ENCODE measurements around the gene LDHA. TPM values are rescaled to one million over a fixed set of nuclear protein-coding genes. Genes with fewer than 3 reads are reported as not detected.

The LDHA gene
- total RNA-seq, 1 experiment from 2014 or later = 739 TPM

GRCh38 chr11:18379201-18379600, 15.2 kb upstream of the LDHA start:
- Mint-ChIP-seq H3K9me3 (ENCODE audit: unreplicated experiment) (no peaks in the 10 kb centered on the region), H3K4me1 (ENCODE audit: insufficient read depth, unreplicated experiment) (peaks cover 18% of the 10 kb centered on the region), H3K4me3 (ENCODE audit: unreplicated experiment) (no peak overlapping the region), H3K36me3 (ENCODE audit: insufficient read depth, unreplicated experiment) (no peaks in the 10 kb centered on the region), H3K27me3 (ENCODE audit: insufficient read depth, unreplicated experiment) (no peaks in the 10 kb centered on the region), H3K27ac (ENCODE audit: low read depth, unreplicated experiment) (no peak overlapping the region)
- POLR2A ChIA-PET = interaction anchor here (1.8 kb wide), 1 partner anchor 16 kb away, joined by 8 read pairs; no protein-coding TSS in a partner anchor
- no peak for TF ChIP-seq CTCF (IDR thresholded peaks at IDR 0.05; ENCODE audit: unreplicated experiment)
- no peak for DNase-seq (ENCODE audit: unreplicated experiment)
- no TSS peak for BruUV-seq (replicated peaks)
- CTCF ChIA-PET = no interaction called here
- intact Hi-C loops (cut with micrococcal nuclease) = loop anchor here (5.0 kb wide), 1 partner anchor 262 kb away; no protein-coding TSS in a partner anchor

GRCh38 chr11:18383388-18384156, 10.8 kb upstream of the LDHA start:
- Mint-ChIP-seq H3K27me3 (ENCODE audit: insufficient read depth, unreplicated experiment) (no peaks in the 10 kb centered on the region), H3K27ac (ENCODE audit: low read depth, unreplicated experiment) (peak overlapping the region; percentile 96), H3K9me3 (ENCODE audit: unreplicated experiment) (no peaks in the 10 kb centered on the region), H3K4me3 (ENCODE audit: unreplicated experiment) (peak overlapping the region; percentile 40), H3K36me3 (ENCODE audit: insufficient read depth, unreplicated experiment) (no peaks in the 10 kb centered on the region), H3K4me1 (ENCODE audit: insufficient read depth, unreplicated experiment) (peaks cover 21% of the 10 kb centered on the region)
- POLR2A ChIA-PET = interaction anchor here (0.6 to 6.7 kb wide), 26 partner anchors 11 to 336 kb away, joined by 3 to 331 read pairs (median 4); partner anchors contain the start of genes GTF2H1, HPS5, LDHA and SAAL1
- intact Hi-C loops (cut with micrococcal nuclease) = loop anchor here (1.0 kb wide), 1 partner anchor 11 kb away; the partner anchor contains the start of gene LDHA
- BruUV-seq (replicated peaks) = TSS peak; percentile 63
- DNase-seq (ENCODE audit: unreplicated experiment) = peak; percentile 100
- no peak for TF ChIP-seq CTCF (IDR thresholded peaks at IDR 0.05; ENCODE audit: unreplicated experiment)
- CTCF ChIA-PET = interaction anchor here (0.5 to 2.5 kb wide), 16 partner anchors 9 to 871 kb away, joined by 3 to 24 read pairs (median 3); partner anchors contain the start of genes GTF2H1, HPS5 and LDHA

- ChIA-PET CTCF (interaction anchor here (0.6 to 2.5 kb wide), 10 partner anchors 11 to 250 kb away, joined by 3 to 24 read pairs (median 3); partner anchors contain the start of genes GTF2H1, HPS5 and LDHA), POLR2A (interaction anchor here (0.5 to 6.7 kb wide), 25 partner anchors 8 to 337 kb away, joined by 3 to 331 read pairs (median 4); partner anchors contain the start of genes GTF2H1, HPS5, LDHA and TSG101)
- TSS peak; percentile 84 for BruUV-seq (replicated peaks)
- Mint-ChIP-seq H3K4me3 (ENCODE audit: unreplicated experiment) (peak overlapping the region; percentile 40), H3K27me3 (ENCODE audit: insufficient read depth, unreplicated experiment) (no peaks in the 10 kb centered on the region), H3K27ac (ENCODE audit: low read depth, unreplicated experiment) (peak overlapping the region; percentile 96), H3K36me3 (ENCODE audit: insufficient read depth, unreplicated experiment) (no peaks in the 10 kb centered on the region), H3K4me1 (ENCODE audit: insufficient read depth, unreplicated experiment) (peaks cover 21% of the 10 kb centered on the region), H3K9me3 (ENCODE audit: unreplicated experiment) (no peaks in the 10 kb centered on the region)
- intact Hi-C loops (cut with micrococcal nuclease) = loop anchor here (1.0 kb wide), 1 partner anchor 10 kb away; the partner anchor contains the start of gene LDHA
- no peak for TF ChIP-seq CTCF (IDR thresholded peaks at IDR 0.05; ENCODE audit: unreplicated experiment)
- DNase-seq (ENCODE audit: unreplicated experiment) = peak; percentile 95
These were observed 10.2 kb upstream of the LDHA start for GRCh38 chr11:18384157-18384641.

GRCh38 chr11:18390088-18390487, 4.3 kb upstream of the LDHA start:
- no peaks in the 10 kb centered on the region for H3K27me3 Mint-ChIP-seq (ENCODE audit: insufficient read depth, unreplicated experiment)
- POLR2A ChIA-PET = interaction anchor here (1.0 to 7.2 kb wide), 3 partner anchors 69 to 79 kb away, joined by 4 to 163 read pairs (median 5); no protein-coding TSS in a partner anchor
- H3K36me3 Mint-ChIP-seq (ENCODE audit: insufficient read depth, unreplicated experiment) = peaks cover 10% of the 10 kb centered on the region
- H3K4me1 Mint-ChIP-seq (ENCODE audit: insufficient read depth, unreplicated experiment) = peaks cover 18% of the 10 kb centered on the region
- no peak overlapping the region for H3K27ac Mint-ChIP-seq (ENCODE audit: low read depth, unreplicated experiment)
- peak overlapping the region; percentile 19 for H3K4me3 Mint-ChIP-seq (ENCODE audit: unreplicated experiment)
- no peaks in the 10 kb centered on the region for H3K9me3 Mint-ChIP-seq (ENCODE audit: unreplicated experiment)
- DNase-seq (ENCODE audit: unreplicated experiment) = no peak
- no TSS peak for BruUV-seq (replicated peaks)
- CTCF ChIA-PET = no interaction called here
- intact Hi-C loops (cut with micrococcal nuclease) = no loop called here
- TF ChIP-seq CTCF (IDR thresholded peaks at IDR 0.05; ENCODE audit: unreplicated experiment) = no peak
